ENCODE data around the gene SCO1.
"Not testable (repeated sequence)": the region's sequence is repeated elsewhere in the genome, so short reads cannot be mapped to it uniquely, and the experiment has no call there.

SCO1 gene

GRCh38 chr17:10698096-10698818, 924 bp upstream of the SCO1 start:
- DNase-seq (ENCODE audit: low read depth) = peak; percentile 71
- TF ChIP-seq CTCF (IDR thresholded peaks at IDR 0.05; ENCODE audit: control insufficient read depth, extremely low read depth, insufficient read depth) = no peak
- peak overlapping the region; percentile 83 for H3K4me3 ChIP-seq (ENCODE audit: low read depth, low read length)

- DNase-seq (ENCODE audit: low read depth) = not testable (repeated sequence)
- peak overlapping the region; percentile 83 for H3K4me3 ChIP-seq (ENCODE audit: low read depth, low read length)
Observed at GRCh38 chr17:10695875-10696407, 1.4 kb downstream of the SCO1 start.

GRCh38 chr17:10687499-10687898, 9.8 kb downstream of the SCO1 start:
- no peak for TF ChIP-seq CTCF (IDR thresholded peaks at IDR 0.05; ENCODE audit: control insufficient read depth, extremely low read depth, insufficient read depth)
- DNase-seq (ENCODE audit: low read depth) = no peak
- no peak overlapping the region for H3K4me3 ChIP-seq (ENCODE audit: low read depth, low read length)

GRCh38 chr17:10683853-10684252, 13.5 kb downstream of the SCO1 start:
- H3K4me3 ChIP-seq (ENCODE audit: low read depth, low read length) = no peak overlapping the region
- no peak for DNase-seq (ENCODE audit: low read depth)
- TF ChIP-seq CTCF (IDR thresholded peaks at IDR 0.05; ENCODE audit: control insufficient read depth, extremely low read depth, insufficient read depth) = peak; percentile 23; the same call in 1 of the 2 replicates

- H3K4me3 ChIP-seq (ENCODE audit: low read depth, low read length) = no peak overlapping the region
- TF ChIP-seq CTCF (IDR thresholded peaks at IDR 0.05; ENCODE audit: control insufficient read depth, extremely low read depth, insufficient read depth) = no peak
- no peak for DNase-seq (ENCODE audit: low read depth)
Observed at GRCh38 chr17:10681866-10682446, 15.4 kb downstream of the SCO1 start.

- no peak overlapping the region for H3K4me3 ChIP-seq (ENCODE audit: low read depth, low read length)
- DNase-seq (ENCODE audit: low read depth) = no peak
- TF ChIP-seq CTCF (IDR thresholded peaks at IDR 0.05; ENCODE audit: control insufficient read depth, extremely low read depth, insufficient read depth) = no peak
Observed at GRCh38 chr17:10674704-10675103, 22.6 kb downstream of the SCO1 start.

- no peak for TF ChIP-seq CTCF (IDR thresholded peaks at IDR 0.05; ENCODE audit: control insufficient read depth, extremely low read depth, insufficient read depth)
- DNase-seq (ENCODE audit: low read depth) = no peak
- no peak overlapping the region for H3K4me3 ChIP-seq (ENCODE audit: low read depth, low read length)
Observed at GRCh38 chr17:10673312-10673711, 24.0 kb downstream of the SCO1 start.

Data from LNCaP clone FGC (cell line).